ENCODE data around the gene HYAL4.

The HYAL4 gene

DNA sequence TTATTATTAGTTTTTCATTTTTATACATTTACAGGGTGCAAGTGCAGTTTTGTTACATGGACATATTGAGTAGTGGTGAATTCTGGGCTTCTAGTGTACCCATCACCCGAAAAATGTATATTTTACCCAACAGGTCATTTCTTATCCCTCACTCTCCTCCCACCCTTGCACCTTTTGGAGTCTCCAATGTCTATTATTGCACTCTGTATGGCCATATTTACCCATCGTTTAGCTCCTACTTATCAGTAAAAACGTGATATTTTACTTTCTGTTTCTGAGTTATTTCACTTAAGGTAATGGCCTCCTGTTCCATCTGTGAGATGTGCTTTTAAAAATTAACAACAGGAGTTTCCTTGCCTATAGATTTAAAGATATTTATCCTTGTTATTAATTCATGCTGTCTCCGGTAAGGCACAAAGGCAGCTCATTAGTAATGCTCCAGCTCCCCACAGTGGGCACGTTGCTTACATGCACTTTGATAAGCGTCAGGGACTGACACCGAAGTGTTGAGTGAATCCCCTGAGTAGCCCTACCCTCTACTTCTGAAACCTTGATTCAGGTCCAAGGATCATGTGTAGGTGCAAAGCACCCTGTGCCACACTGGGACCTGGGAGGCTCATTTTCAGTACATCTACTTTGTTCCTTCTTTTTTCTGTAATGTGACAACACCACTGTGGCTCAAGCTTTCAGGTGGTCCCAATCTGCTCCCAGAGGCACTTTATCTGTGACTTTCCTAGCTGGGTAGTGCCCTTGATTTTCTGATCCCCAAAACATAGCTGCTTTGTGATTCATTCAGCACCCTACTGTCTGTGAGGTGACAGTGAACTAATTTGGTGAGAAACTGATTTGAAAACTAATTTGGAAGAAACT is 27.3 kb downstream of the HYAL4 start:
- DNase-seq (ENCODE audit: low spot score): peak; percentile 50
- in situ Hi-C loops (cut with MboI; ENCODE audit: low sequenced_read_pairs, unreplicated experiment): loop anchor here (25.0 kb wide), 1 partner anchor 185 kb away; no protein-coding TSS in a partner anchor
- TF ChIP-seq, protein P1, sequence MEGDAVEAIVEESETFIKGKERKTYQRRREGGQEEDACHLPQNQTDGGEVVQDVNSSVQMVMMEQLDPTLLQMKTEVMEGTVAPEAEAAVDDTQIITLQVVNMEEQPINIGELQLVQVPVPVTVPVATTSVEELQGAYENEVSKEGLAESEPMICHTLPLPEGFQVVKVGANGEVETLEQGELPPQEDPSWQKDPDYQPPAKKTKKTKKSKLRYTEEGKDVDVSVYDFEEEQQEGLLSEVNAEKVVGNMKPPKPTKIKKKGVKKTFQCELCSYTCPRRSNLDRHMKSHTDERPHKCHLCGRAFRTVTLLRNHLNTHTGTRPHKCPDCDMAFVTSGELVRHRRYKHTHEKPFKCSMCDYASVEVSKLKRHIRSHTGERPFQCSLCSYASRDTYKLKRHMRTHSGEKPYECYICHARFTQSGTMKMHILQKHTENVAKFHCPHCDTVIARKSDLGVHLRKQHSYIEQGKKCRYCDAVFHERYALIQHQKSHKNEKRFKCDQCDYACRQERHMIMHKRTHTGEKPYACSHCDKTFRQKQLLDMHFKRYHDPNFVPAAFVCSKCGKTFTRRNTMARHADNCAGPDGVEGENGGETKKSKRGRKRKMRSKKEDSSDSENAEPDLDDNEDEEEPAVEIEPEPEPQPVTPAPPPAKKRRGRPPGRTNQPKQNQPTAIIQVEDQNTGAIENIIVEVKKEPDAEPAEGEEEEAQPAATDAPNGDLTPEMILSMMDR (IDR thresholded peaks at IDR 0.05; ENCODE audit: borderline replicate concordance, control extremely low read depth, extremely low read depth, insufficient read depth, missing control alignments): peak; percentile 75

DNA sequence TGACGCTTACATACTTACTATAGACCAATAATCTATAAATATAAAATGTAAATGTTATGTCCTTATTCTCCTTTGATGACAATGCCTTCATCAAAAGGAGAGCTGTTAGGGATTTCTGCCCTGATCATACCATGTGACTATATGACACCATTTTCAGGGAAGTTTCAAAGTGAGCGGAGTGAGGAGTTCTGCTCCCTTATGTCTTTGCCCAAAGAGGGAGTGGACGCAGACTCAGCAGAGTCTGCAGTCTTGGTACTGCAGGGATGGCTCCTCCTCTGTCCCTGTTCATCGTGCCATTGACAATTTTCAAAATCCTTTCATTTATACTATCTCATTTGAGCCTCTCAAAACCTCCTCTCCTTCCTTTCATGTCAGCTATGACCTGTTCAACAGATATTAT is 27.9 kb downstream of the HYAL4 start:
- TF ChIP-seq, protein P1 (IDR thresholded peaks at IDR 0.05; ENCODE audit: borderline replicate concordance, control extremely low read depth, extremely low read depth, insufficient read depth, missing control alignments): no peak
- in situ Hi-C loops (cut with MboI; ENCODE audit: low sequenced_read_pairs, unreplicated experiment): loop anchor here (25.0 kb wide), 1 partner anchor 186 kb away; no protein-coding TSS in a partner anchor
- no peak for DNase-seq (ENCODE audit: low spot score)

DNA sequence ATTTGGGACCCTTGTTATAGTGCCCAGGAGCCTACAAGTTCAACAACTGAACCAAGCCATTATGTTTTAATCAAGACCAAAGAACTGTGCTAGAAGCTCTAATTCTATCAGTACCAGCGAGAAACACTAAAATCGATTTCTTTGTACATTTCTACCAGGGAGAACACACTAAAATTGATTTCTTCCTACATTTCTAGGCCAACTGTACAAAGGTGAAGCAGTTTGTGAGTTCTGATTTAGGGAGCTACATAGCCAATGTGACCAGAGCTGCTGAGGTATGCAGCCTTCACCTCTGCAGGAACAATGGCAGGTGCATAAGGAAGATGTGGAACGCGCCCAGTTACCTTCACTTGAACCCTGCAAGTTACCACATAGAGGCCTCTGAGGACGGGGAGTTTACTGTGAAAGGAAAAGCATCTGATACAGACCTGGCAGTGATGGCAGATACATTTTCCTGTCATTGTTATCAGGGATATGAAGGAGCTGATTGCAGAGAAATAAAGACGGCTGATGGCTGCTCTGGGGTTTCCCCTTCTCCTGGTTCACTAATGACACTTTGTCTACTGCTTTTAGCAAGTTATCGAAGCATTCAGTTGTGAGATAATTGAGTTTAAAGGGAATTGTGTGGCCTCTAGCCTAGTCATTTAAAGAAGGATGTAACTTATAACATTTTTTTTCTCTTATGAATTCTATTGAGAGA is 31.7 kb downstream of the HYAL4 start:
- TF ChIP-seq, protein P1 (IDR thresholded peaks at IDR 0.05; ENCODE audit: borderline replicate concordance, control extremely low read depth, extremely low read depth, insufficient read depth, missing control alignments): no peak
- no peak for DNase-seq (ENCODE audit: low spot score)
- in situ Hi-C loops (cut with MboI; ENCODE audit: low sequenced_read_pairs, unreplicated experiment): no loop called here

DNA sequence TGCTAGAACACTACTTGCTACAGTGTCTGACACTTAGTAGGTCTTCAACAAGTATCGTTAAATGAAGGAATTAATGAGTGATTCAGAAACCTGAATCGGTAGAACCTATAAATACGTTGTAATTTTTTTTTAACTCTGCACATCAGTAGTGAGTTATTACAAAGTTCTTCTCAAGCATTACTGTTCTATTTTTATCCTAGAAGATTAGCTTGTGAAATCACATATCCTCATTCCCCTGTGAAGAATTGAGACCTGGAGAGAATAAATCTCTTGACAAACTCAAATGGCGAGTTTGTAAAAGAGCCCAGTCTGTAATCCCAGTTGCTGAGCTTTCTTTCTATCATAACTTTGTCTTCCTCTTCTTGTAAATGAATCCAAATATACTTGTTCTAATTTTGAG is 34.7 kb downstream of the HYAL4 start:
- TF ChIP-seq, protein P1 (IDR thresholded peaks at IDR 0.05; ENCODE audit: borderline replicate concordance, control extremely low read depth, extremely low read depth, insufficient read depth, missing control alignments): no peak
- in situ Hi-C loops (cut with MboI; ENCODE audit: low sequenced_read_pairs, unreplicated experiment): no loop called here
- no peak for DNase-seq (ENCODE audit: low spot score)

DNA sequence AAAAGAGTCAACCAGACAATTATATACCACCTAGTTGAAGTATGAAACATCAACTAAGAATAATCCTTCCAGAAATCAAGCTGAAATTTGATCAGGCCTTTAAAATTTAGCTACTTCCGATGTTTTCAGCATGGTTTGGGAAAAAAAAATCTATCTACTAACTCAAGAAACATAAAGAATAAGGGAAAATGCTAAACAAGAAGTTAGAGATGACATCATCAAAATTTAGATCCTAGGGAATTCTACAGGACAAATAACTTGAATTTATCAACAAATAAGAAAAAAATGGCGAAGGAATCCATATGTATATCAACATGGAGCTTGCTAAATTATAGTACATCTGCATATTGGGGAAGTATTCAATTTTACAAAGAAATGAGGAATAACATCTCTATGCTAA is 36.3 kb downstream of the HYAL4 start:
- DNase-seq (ENCODE audit: low spot score): no peak
- in situ Hi-C loops (cut with MboI; ENCODE audit: low sequenced_read_pairs, unreplicated experiment): no loop called here
- TF ChIP-seq, protein P1 (IDR thresholded peaks at IDR 0.05; ENCODE audit: borderline replicate concordance, control extremely low read depth, extremely low read depth, insufficient read depth, missing control alignments): no peak

DNA sequence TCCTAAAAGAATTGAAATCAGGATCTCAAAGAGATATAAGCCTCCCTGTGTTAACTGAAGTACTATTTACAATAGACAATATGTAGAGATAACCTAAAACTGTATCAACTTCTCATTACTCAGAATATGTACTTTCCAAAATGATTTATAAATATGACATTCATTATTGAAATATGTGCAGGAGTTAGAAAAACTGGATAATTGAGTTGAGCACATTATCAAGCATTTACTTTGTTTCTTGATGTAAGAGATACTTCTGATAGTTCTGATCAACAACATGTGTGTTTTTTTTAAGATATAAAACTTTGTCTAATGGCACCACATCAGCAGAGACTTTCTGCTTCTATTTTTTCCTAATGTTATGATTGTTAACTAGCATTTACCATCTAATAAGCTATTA is 38.2 kb downstream of the HYAL4 start:
- TF ChIP-seq, protein P1 (IDR thresholded peaks at IDR 0.05; ENCODE audit: borderline replicate concordance, control extremely low read depth, extremely low read depth, insufficient read depth, missing control alignments): no peak
- DNase-seq (ENCODE audit: low spot score): no peak
- in situ Hi-C loops (cut with MboI; ENCODE audit: low sequenced_read_pairs, unreplicated experiment): no loop called here
